Left ventricle myocardium inferior (tissue), 1 donor: Measurements from ENCODE around the gene SREK1. TPM values are rescaled to one million over a fixed set of nuclear protein-coding genes. Genes with fewer than 3 reads are reported as not detected.
"Not testable (repeated sequence)": the region's sequence is repeated elsewhere in the genome, so short reads cannot be mapped to it uniquely, and the experiment has no call there.

Experiments
- DNase-seq: peaks from one replicate; pipeline ENCODE4 v3.0.0-alpha.2; 2020
- H3K27ac ChIP-seq: fragments of 200-600 bp; replicated peaks from 2 replicates; pipeline ENCODE4 v1.8.0; 2021
- H3K27me3 ChIP-seq: fragments of 200-600 bp; 2 replicates; pipeline ENCODE4 v1.8.0; 2021; ENCODE audit warnings: low read depth
- H3K36me3 ChIP-seq: fragments of 200-600 bp; 2 replicates; pipeline ENCODE4 v1.8.0; 2021
- H3K4me1 ChIP-seq: fragments of 200-600 bp; 2 replicates; pipeline ENCODE4 v1.8.0; 2021
- H3K4me3 ChIP-seq: fragments of 200-600 bp; 2 replicates; pipeline ENCODE4 v1.8.0; 2021; ENCODE audit warnings: mild to moderate bottlenecking, moderate library complexity
- H3K9me3 ChIP-seq: fragments of 200-600 bp; replicated peaks from 2 replicates; pipeline ENCODE4 v1.8.0; 2021
- intact Hi-C: fragments of 100-400 bp; cut with micrococcal nuclease; formaldehyde crosslinking; loops from one replicate; pipeline ENCODE4 v1.11.0; 2022
- total RNA-seq: library from RNA; stranded (reverse); fragmentation: NEBNext Ultra II Directional; extraction: Animal tissue kit (Norgen Biotek cat#: 25700); gene quantifications from one replicate; pipeline ENCODE4 v1.2.1, GENCODE V29; 2021
- TF ChIP-seq, protein P1 (sequence below): fragments of 200-600 bp; IDR thresholded peaks from 2 replicates; pipeline ENCODE4 v1.8.0; 2021; ENCODE audit warnings: antibody characterized with exemption, mild to moderate bottlenecking, borderline replicate concordance
- donor health status: DM: no; HTN: yes; CAD: no; lungs with severe emphysema.

The SREK1 gene
- total RNA-seq, 1 donor from 2014 or later, result 33.5 TPM

DNA sequence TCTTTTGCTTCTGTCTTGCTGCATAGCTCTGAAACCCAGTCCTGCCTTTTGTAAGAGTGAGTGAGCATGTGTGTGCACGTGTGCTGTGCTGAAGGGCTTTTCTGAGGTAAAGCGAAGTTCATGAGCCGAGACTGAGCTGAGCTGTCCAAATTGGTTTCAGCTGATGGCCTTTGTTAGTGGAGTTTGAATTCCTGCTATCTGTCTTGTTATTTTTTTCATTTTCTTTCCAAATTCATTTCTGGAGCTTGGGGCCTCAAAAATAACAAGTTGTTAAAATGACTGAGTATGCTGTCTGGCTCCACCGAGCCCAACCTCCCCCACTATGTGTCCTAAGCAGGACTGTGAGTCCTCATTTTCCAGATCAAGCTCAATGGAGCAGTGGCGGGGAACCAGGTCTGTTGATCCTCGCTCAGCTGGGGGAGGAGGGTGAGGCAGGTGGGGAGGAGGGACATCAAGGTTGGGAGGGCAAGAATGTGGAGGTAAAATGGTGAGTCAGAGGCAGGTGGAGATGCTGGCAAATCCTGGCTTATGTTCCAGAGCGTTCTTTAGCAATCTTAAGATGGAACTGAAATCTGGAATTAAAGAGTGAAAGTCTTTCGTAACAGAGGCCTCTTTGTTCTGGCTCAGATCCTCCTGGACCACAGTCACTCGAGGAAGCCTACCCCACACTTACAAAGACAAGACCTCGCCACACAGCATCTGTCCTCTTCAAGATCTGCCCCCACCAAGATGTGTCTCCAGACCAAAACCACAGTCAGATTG lies 63.9 kb downstream of the SREK1 start:
- Histone ChIP-seq H3K4me3 (no peak overlapping the region), H3K27ac (no peak overlapping the region), H3K36me3 (no peaks in the 10 kb centered on the region), H3K4me1 (no peaks in the 10 kb centered on the region), H3K9me3 (no peaks in the 10 kb centered on the region), H3K27me3 (no peaks in the 10 kb centered on the region)
- TF ChIP-seq, protein P1, sequence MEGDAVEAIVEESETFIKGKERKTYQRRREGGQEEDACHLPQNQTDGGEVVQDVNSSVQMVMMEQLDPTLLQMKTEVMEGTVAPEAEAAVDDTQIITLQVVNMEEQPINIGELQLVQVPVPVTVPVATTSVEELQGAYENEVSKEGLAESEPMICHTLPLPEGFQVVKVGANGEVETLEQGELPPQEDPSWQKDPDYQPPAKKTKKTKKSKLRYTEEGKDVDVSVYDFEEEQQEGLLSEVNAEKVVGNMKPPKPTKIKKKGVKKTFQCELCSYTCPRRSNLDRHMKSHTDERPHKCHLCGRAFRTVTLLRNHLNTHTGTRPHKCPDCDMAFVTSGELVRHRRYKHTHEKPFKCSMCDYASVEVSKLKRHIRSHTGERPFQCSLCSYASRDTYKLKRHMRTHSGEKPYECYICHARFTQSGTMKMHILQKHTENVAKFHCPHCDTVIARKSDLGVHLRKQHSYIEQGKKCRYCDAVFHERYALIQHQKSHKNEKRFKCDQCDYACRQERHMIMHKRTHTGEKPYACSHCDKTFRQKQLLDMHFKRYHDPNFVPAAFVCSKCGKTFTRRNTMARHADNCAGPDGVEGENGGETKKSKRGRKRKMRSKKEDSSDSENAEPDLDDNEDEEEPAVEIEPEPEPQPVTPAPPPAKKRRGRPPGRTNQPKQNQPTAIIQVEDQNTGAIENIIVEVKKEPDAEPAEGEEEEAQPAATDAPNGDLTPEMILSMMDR, result no peak
- intact Hi-C loops, result no loop called here
- no peak for DNase-seq

DNA sequence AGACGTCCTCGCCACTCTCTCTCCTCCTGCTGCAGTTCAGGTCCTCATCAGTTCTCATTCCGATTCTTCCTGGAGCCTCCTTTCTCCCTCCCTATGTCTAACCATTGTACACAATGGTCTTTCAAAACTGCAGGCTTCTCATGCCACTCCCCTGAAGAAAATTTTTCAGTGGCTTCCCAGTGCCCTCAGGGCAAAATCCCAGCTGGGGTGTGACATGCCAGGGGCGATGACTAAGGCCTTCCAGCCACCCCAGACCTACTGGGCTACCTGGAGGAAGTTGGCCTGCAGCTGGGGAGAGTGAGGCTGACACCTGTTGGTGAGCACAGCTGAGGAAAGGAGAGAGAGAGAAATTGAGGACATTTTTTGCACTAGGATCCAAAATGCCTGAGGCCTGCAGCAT lies 65.2 kb downstream of the SREK1 start:
- no peak for DNase-seq
- no peak overlapping the region for H3K27ac ChIP-seq
- H3K36me3 ChIP-seq, result no peaks in the 10 kb centered on the region
- no peak overlapping the region for H3K4me3 ChIP-seq
- intact Hi-C loops, result no loop called here
- TF ChIP-seq, protein P1, result no peak
- no peaks in the 10 kb centered on the region for H3K4me1 ChIP-seq
- no peaks in the 10 kb centered on the region for H3K9me3 ChIP-seq
- H3K27me3 ChIP-seq, result no peaks in the 10 kb centered on the region

DNA sequence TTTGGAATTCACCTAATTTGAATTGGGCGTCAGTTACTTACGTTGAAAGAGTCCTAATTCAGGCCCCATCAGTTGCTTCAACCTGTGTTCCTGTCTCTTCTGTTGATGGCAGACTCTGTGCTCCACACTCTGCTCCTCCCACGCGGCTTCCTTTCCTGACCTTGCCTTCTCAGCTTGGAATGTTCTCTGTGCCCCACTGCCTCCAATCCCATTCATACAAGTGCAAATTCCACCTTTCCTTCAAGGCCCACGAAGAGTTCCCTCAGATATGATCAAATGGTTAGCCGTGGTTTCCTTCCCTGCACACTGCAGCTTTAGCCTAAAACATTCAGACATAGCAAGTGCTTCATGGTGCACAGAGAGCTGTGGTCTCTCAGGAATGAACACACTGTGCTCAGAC lies 65.7 kb downstream of the SREK1 start:
- no peak for DNase-seq
- Histone ChIP-seq H3K4me1 (no peaks in the 10 kb centered on the region), H3K27ac (no peak overlapping the region), H3K36me3 (no peaks in the 10 kb centered on the region), H3K4me3 (no peak overlapping the region), H3K27me3 (no peaks in the 10 kb centered on the region), H3K9me3 (no peaks in the 10 kb centered on the region)
- intact Hi-C loops, result no loop called here
- TF ChIP-seq, protein P1, result no peak

DNA sequence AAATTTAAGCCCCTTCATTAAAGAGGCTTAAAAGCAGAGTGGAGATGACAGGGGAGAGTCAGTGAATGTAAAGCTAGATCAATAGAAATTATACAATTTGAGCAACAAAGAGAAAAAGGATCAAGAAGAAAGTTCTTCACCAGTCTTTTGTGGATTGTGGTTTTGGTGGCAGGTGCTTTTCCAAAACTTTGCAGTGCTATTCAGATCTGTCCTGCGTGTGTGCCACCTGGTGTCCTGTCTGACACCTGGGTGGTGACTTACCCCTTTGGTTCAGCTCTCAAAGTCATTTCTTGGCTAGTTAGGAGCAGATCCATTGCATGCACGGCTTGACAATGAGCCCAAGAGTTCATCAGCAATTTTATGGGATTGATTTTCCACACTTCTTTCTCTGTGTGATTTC lies 69.4 kb downstream of the SREK1 start:
- no peaks in the 10 kb centered on the region for H3K4me1 ChIP-seq
- H3K36me3 ChIP-seq, result no peaks in the 10 kb centered on the region
- no peaks in the 10 kb centered on the region for H3K9me3 ChIP-seq
- DNase-seq, result no peak
- H3K4me3 ChIP-seq, result no peak overlapping the region
- TF ChIP-seq, protein P1, result no peak
- no peak overlapping the region for H3K27ac ChIP-seq
- intact Hi-C loops, result no loop called here
- H3K27me3 ChIP-seq, result no peaks in the 10 kb centered on the region

DNA sequence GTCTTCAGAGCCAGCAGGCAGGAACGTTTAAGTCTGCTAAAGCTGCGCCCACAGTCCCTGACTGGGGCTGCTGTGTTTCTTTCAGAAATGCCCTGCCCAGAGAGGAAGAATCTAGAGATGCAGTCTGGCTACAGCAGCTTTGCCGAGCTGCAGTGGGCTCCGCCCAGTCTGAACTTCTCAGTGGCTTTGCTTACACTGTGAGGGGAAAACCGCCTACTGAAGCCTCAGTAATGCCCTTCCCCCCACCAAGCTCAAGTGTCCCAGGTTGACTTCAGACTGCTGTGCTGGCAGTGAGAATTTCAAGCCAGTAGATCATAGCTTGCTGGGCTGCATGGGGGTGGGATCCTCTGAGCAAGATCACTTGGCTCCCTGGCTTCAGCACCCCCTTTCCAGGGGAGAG lies 78.4 kb downstream of the SREK1 start:
- no peak for DNase-seq
- intact Hi-C loops, result no loop called here
- Histone ChIP-seq H3K4me3 (no peak overlapping the region), H3K9me3 (peaks cover 24% of the 10 kb centered on the region), H3K4me1 (no peaks in the 10 kb centered on the region), H3K27ac (no peak overlapping the region), H3K36me3 (no peaks in the 10 kb centered on the region), H3K27me3 (no peaks in the 10 kb centered on the region)
- TF ChIP-seq, protein P1, result no peak

DNA sequence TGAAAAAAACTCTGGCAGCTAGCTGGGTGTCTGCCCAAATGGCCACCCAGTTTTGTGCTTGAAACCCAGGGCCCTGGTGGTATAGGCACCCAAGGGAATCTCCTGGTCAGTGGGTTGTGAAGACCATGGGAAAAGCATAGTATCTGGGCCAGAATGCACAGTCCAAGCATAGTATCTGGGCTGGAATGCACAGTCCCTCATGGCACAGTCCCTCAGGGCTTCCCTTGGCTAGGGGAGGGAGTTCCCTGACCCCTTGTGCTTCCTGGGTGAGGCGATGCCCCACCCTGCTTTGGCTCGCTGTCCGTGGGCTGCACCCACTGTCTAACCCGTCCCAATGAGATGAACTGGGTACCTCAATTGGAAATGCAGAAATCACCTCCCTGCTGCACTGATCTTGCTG lies 78.8 kb downstream of the SREK1 start:
- H3K4me1 ChIP-seq, H3K27me3 ChIP-seq, H3K36me3 ChIP-seq, H3K27ac ChIP-seq, intact Hi-C loops, H3K4me3 ChIP-seq, DNase-seq: not testable (repeated sequence)
- H3K9me3 ChIP-seq, result peaks cover 24% of the 10 kb centered on the region
